Measurements from ENCODE around the gene S100A2. TPM values are rescaled to one million over a fixed set of nuclear protein-coding genes. Genes with fewer than 3 reads are reported as not detected.

S100A2 gene
- total and polyA plus RNA-seq, 2 donors (not counting 3 experiments of a cell fraction or from before 2014, with no cell fraction given), result 4.0 to 4.3 TPM

DNA sequence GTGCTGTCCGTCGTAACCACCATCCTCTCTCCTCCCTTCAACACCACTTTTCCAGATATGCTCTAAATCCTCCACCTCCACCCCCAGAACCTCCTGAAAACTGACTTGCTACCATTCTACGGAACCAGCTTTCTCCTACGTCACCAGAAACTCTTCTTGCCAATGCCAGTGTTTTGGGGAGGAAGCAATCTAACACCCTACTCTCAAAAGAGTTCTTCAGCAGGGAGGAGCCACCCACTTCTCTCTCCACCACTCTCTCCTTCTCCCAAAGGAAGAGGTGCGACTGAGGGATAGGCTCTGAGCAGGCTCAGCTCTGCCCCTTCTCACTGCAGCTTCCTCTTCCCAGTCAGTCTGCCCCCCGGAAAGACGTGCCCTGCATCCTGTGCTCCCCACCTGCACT is 6.1 kb upstream of the S100A2 start:
- Histone ChIP-seq H3K4me2 (ENCODE audit: insufficient read depth, low read length) (no peak overlapping the region), H4K20me1 (replicated peaks; ENCODE audit: control insufficient read depth, extremely low read depth, insufficient read depth, low read length) (no peaks in the 10 kb centered on the region), H3K27me3 (ENCODE audit: control insufficient read depth in 2 of 2, insufficient read depth in 2 of 2, low read length in 2 of 2) (no peaks in the 10 kb centered on the region), H3K9me3 (replicated peaks; ENCODE audit: control insufficient read depth, insufficient read depth, low read length) (no peaks in the 10 kb centered on the region), H3K79me2 (ENCODE audit: control insufficient read depth, insufficient read depth, low read length) (no peaks in the 10 kb centered on the region), H2AFZ (ENCODE audit: low read depth, low read length) (no peak overlapping the region), H3K36me3 (ENCODE audit: control insufficient read depth in 2 of 2, extremely low read depth in 1 of 2, insufficient read depth in 2 of 2, low read length in 2 of 2) (no peaks in the 10 kb centered on the region), H3K4me3 (replicated peaks in 1 of 3; ENCODE audit: insufficient read depth in 1 of 3, low read depth in 1 of 3, low read length in 3 of 3) (no peak overlapping the region), H3K27ac (ENCODE audit: insufficient read depth, low read depth, low read length) (no peak overlapping the region), H3K9ac (replicated peaks; ENCODE audit: extremely low read depth, insufficient read depth, low read length) (no peak overlapping the region), H3K9me1 (replicated peaks; ENCODE audit: control insufficient read depth, extremely low read depth, insufficient read depth, low read length) (no peaks in the 10 kb centered on the region), H3K4me1 (ENCODE audit: control insufficient read depth, extremely low read depth, insufficient read depth, low read length) (peaks cover 24% of the 10 kb centered on the region)
- ChIA-PET POLR2A (interaction anchor here (0.7 to 1.0 kb wide), 4 partner anchors 37 to 63 kb away, joined by 3 to 6 read pairs (median 4); partner anchors contain the start of genes CHTOP and S100A16), CTCF (interaction anchor here (0.6 to 6.3 kb wide), 28 partner anchors 8 to 416 kb away, joined by 3 to 216 read pairs (median 10); partner anchors contain the start of genes CHTOP, S100A1, S100A13 and S100A14)
- intact Hi-C loops (cut with micrococcal nuclease), result loop anchor here (1.0 to 2.0 kb wide), 9 partner anchors 27 to 415 kb away; partner anchors contain the start of genes CHTOP, RAB13, S100A13 and SNAPIN
- DNase-seq (ENCODE audit: low read depth, low spot score) (no peak), FAIRE-seq (no peak)
- no TSS peak for BruUV-seq (replicated peaks)
- dilution Hi-C loops (cut with MboI; ENCODE audit: extremely low pct_ligation_motif_present, low sequenced_read_pairs), result no loop called here
- TF ChIP-seq POLR2AphosphoS5 (IDR thresholded peaks at IDR 0.05; ENCODE audit: insufficient read depth, low read depth, low read length) (no peak), GATA2 (IDR thresholded peaks at IDR 0.05; ENCODE audit: insufficient read depth, insufficient read length, low read depth, low read length) (no peak), MYC (IDR thresholded peaks at IDR 0.05; ENCODE audit: low read depth, low read length) (no peak)
- TF ChIP-seq, protein P1, sequence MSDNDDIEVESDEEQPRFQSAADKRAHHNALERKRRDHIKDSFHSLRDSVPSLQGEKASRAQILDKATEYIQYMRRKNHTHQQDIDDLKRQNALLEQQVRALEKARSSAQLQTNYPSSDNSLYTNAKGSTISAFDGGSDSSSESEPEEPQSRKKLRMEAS (IDR thresholded peaks at IDR 0.05; ENCODE audit: insufficient read depth, insufficient read length), result no peak

DNA sequence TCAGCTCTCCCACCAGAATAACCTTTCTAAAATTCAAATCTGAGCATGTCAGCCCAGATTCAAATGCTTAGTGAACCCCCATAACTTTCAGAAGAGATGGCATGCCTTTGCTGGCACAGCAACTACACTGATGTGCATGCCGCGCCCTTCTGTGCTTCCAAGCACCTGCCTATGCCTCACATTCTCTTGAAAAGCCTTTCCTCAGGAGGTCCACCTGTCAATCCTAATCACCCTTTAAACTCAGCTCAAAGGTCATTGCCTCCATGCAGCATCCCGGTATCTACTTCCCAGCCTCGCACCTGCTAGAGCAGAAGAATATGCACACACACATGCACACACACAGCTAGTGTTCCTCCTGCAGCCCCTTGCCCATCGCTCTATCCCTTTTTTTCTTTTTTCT is 5.2 kb upstream of the S100A2 start:
- Histone ChIP-seq H3K9me3 (replicated peaks; ENCODE audit: control insufficient read depth, insufficient read depth, low read length) (no peaks in the 10 kb centered on the region), H2AFZ (ENCODE audit: low read depth, low read length) (no peak overlapping the region), H3K4me2 (ENCODE audit: insufficient read depth, low read length) (no peak overlapping the region), H3K9ac (replicated peaks; ENCODE audit: extremely low read depth, insufficient read depth, low read length) (no peak overlapping the region), H3K36me3 (ENCODE audit: control insufficient read depth in 2 of 2, extremely low read depth in 1 of 2, insufficient read depth in 2 of 2, low read length in 2 of 2) (no peaks in the 10 kb centered on the region), H3K27ac (ENCODE audit: insufficient read depth, low read depth, low read length) (no peak overlapping the region), H4K20me1 (replicated peaks; ENCODE audit: control insufficient read depth, extremely low read depth, insufficient read depth, low read length) (no peaks in the 10 kb centered on the region), H3K79me2 (ENCODE audit: control insufficient read depth, insufficient read depth, low read length) (no peaks in the 10 kb centered on the region), H3K4me3 (replicated peaks in 1 of 3; ENCODE audit: insufficient read depth in 1 of 3, low read depth in 1 of 3, low read length in 3 of 3) (no peak overlapping the region), H3K27me3 (ENCODE audit: control insufficient read depth in 2 of 2, insufficient read depth in 2 of 2, low read length in 2 of 2) (no peaks in the 10 kb centered on the region), H3K4me1 (ENCODE audit: control insufficient read depth, extremely low read depth, insufficient read depth, low read length) (peaks cover 30% of the 10 kb centered on the region), H3K9me1 (replicated peaks; ENCODE audit: control insufficient read depth, extremely low read depth, insufficient read depth, low read length) (no peaks in the 10 kb centered on the region)
- POLR2A ChIA-PET, result interaction anchor here (1.1 kb wide), 1 partner anchor 63 kb away, joined by 3 read pairs; the partner anchor contains the start of gene CHTOP
- FAIRE-seq, result no peak
- CTCF ChIA-PET, result interaction anchor here (0.6 to 6.3 kb wide), 6 partner anchors 37 to 416 kb away, joined by 4 to 216 read pairs (median 100); partner anchors contain the start of genes S100A1, S100A13, S100A16 and S100A6
- intact Hi-C loops (cut with micrococcal nuclease) (no loop called here), dilution Hi-C loops (cut with MboI; ENCODE audit: extremely low pct_ligation_motif_present, low sequenced_read_pairs) (no loop called here)
- DNase-seq (ENCODE audit: low read depth, low spot score), result no peak
- no TSS peak for BruUV-seq (replicated peaks)
- TF ChIP-seq FOS (IDR thresholded peaks at IDR 0.05; ENCODE audit: borderline replicate concordance, insufficient read depth, low read length) (no peak), EZH2 (IDR thresholded peaks at IDR 0.05; ENCODE audit: borderline replicate concordance, low read depth, low read length, severe bottlenecking) (no peak), MYC (IDR thresholded peaks at IDR 0.05; ENCODE audit: low read depth, low read length) (no peak), POLR2A (IDR thresholded peaks at IDR 0.05; ENCODE audit: low read depth, low read length) (no peak), JUN (IDR thresholded peaks at IDR 0.05; ENCODE audit: borderline replicate concordance, insufficient read depth, insufficient read length, low read depth) (no peak), POLR2AphosphoS5 (IDR thresholded peaks at IDR 0.05; ENCODE audit: insufficient read depth, low read depth, low read length) (no peak), GATA2 (IDR thresholded peaks at IDR 0.05; ENCODE audit: insufficient read depth, insufficient read length, low read depth, low read length) (no peak)
- TF ChIP-seq, protein P2, sequence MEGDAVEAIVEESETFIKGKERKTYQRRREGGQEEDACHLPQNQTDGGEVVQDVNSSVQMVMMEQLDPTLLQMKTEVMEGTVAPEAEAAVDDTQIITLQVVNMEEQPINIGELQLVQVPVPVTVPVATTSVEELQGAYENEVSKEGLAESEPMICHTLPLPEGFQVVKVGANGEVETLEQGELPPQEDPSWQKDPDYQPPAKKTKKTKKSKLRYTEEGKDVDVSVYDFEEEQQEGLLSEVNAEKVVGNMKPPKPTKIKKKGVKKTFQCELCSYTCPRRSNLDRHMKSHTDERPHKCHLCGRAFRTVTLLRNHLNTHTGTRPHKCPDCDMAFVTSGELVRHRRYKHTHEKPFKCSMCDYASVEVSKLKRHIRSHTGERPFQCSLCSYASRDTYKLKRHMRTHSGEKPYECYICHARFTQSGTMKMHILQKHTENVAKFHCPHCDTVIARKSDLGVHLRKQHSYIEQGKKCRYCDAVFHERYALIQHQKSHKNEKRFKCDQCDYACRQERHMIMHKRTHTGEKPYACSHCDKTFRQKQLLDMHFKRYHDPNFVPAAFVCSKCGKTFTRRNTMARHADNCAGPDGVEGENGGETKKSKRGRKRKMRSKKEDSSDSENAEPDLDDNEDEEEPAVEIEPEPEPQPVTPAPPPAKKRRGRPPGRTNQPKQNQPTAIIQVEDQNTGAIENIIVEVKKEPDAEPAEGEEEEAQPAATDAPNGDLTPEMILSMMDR (IDR thresholded peaks at IDR 0.05; ENCODE audit: extremely low read depth in 1 of 2, insufficient read depth in 1 of 2, low read depth in 1 of 2, low read length in 2 of 2), result no peak
- TF ChIP-seq, protein P1 (IDR thresholded peaks at IDR 0.05; ENCODE audit: insufficient read depth, insufficient read length), result no peak
